ENCODE measurements around the gene UGT1A10.

Gene UGT1A10

GRCh38 chr2:233754872-233755611, 118.8 kb downstream of the UGT1A10 start:
- H3K4me1 ChIP-seq (ENCODE audit: control insufficient read depth, insufficient read depth, low read length), result peaks cover 5% of the 10 kb centered on the region
- H3K4me3 ChIP-seq (ENCODE audit: low read length), result no peak overlapping the region
- H3K9me3 ChIP-seq (ENCODE audit: control insufficient read depth, low read length), result peaks cover 6% of the 10 kb centered on the region
- H3K36me3 ChIP-seq (ENCODE audit: control insufficient read depth, insufficient read depth, low read length), result no peaks in the 10 kb centered on the region
- H3K9ac ChIP-seq (ENCODE audit: low read length), result no peak overlapping the region
- no peaks in the 10 kb centered on the region for H3K27me3 ChIP-seq (ENCODE audit: control insufficient read depth, insufficient read depth, low read length)

DNA sequence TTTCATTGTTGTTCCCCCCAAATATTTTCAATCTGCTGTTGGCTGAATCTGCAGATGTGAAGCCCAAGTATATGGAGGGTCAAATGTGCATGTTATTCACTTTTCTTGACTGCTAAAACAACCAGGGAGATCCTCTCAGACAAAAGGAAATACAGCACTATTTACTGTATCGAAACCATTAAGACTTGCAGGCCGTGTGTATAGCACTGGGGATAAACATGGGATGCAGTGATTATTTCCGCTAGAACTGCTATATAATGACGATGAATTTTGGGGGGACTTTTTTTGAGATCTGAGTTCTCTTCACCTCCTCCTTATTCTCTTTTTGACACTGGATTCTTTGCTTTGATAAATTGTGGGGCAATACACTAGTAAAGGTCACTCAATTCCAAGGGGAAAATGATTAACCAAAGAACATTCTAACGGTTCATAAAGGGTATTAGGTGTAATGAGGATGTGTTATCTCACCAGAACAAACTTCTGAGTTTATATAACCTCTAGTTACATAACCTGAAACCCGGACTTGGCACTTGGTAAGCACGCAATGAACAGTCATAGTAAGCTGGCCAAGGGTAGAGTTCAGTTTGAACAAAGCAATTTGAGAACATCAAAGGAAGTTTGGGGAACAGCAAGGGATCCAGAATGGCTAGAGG, 120.3 kb downstream of the UGT1A10 start:
- no peaks in the 10 kb centered on the region for H3K27me3 ChIP-seq (ENCODE audit: control insufficient read depth, insufficient read depth, low read length)
- H3K4me3 ChIP-seq (ENCODE audit: low read length), result no peak overlapping the region
- no peak overlapping the region for H3K9ac ChIP-seq (ENCODE audit: low read length)
- H3K36me3 ChIP-seq (ENCODE audit: control insufficient read depth, insufficient read depth, low read length), result no peaks in the 10 kb centered on the region
- H3K4me1 ChIP-seq (ENCODE audit: control insufficient read depth, insufficient read depth, low read length), result peaks cover 19% of the 10 kb centered on the region
- H3K9me3 ChIP-seq (ENCODE audit: control insufficient read depth, low read length), result no peaks in the 10 kb centered on the region

DNA sequence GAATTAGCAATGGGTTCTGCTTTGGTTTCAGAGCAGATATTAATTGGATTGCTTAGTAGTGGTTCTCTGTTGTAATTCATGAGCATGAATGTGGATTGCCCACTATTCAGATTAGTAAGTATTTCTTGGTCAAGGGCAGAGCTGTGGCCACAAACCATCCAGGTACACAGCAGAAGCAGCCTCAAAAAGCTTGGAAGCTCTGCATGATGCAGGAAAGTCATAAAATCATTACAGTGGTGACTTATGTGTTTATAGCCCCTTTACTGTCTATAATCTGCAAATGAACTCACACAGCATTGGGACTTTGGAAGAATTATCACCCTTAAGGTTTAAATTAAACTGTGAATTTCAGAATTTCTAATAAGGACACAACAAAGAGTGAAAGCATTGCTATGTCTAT, 121.9 kb downstream of the UGT1A10 start:
- Histone ChIP-seq H3K9me3 (ENCODE audit: control insufficient read depth, low read length) (no peaks in the 10 kb centered on the region), H3K9ac (ENCODE audit: low read length) (no peak overlapping the region), H3K4me3 (ENCODE audit: low read length) (no peak overlapping the region), H3K36me3 (ENCODE audit: control insufficient read depth, insufficient read depth, low read length) (no peaks in the 10 kb centered on the region), H3K4me1 (ENCODE audit: control insufficient read depth, insufficient read depth, low read length) (peaks cover 29% of the 10 kb centered on the region), H3K27me3 (ENCODE audit: control insufficient read depth, insufficient read depth, low read length) (no peaks in the 10 kb centered on the region)

DNA sequence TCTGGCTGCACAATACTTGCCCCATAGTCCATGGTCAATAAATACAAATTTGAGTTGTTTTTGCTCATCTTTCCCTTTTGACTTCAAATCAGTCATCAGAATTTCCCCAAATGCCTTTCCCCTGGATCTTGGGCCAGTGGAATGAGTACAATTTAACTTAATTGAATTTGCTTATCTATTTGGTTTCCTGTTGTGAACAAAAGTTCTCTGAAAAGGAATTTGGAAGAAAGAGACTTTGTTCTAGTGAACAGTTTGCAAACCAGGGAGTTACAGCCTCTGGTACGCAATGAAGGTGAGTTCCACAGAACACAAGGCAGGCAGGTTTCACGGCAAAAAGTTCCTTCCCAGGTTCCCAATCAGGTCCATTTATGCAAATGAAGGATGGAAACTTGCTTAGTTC, 122.6 kb downstream of the UGT1A10 start:
- H3K27me3 ChIP-seq (ENCODE audit: control insufficient read depth, insufficient read depth, low read length), result no peaks in the 10 kb centered on the region
- no peaks in the 10 kb centered on the region for H3K9me3 ChIP-seq (ENCODE audit: control insufficient read depth, low read length)
- H3K4me3 ChIP-seq (ENCODE audit: low read length), result no peak overlapping the region
- H3K4me1 ChIP-seq (ENCODE audit: control insufficient read depth, insufficient read depth, low read length), result peaks cover 35% of the 10 kb centered on the region
- H3K9ac ChIP-seq (ENCODE audit: low read length), result no peak overlapping the region
- no peaks in the 10 kb centered on the region for H3K36me3 ChIP-seq (ENCODE audit: control insufficient read depth, insufficient read depth, low read length)

DNA sequence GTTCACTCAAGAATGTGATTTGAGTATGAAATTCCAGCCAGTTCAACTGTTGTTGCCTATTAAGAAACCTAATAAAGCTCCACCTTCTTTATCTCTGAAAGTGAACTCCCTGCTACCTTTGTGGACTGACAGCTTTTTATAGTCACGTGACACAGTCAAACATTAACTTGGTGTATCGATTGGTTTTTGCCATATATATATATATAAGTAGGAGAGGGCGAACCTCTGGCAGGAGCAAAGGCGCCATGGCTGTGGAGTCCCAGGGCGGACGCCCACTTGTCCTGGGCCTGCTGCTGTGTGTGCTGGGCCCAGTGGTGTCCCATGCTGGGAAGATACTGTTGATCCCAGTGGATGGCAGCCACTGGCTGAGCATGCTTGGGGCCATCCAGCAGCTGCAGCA, 123.8 kb downstream of the UGT1A10 start, which contains the start of gene UGT1A1:
UGT1A1 (plus strand) TSS at position 228 of the 400 bp plus-strand sequence; CDS start at position 246, 18 bp downstream.
- Histone ChIP-seq H3K36me3 (ENCODE audit: control insufficient read depth, insufficient read depth, low read length) (no peaks in the 10 kb centered on the region), H3K27me3 (ENCODE audit: control insufficient read depth, insufficient read depth, low read length) (no peaks in the 10 kb centered on the region), H3K4me3 (ENCODE audit: low read length) (no peak within 1 kb of the TSS), H3K9me3 (ENCODE audit: control insufficient read depth, low read length) (no peaks in the 10 kb centered on the region), H3K4me1 (ENCODE audit: control insufficient read depth, insufficient read depth, low read length) (peaks cover 42% of the 10 kb centered on the region), H3K9ac (ENCODE audit: low read length) (peak within 1 kb of the TSS; percentile 17)

DNA sequence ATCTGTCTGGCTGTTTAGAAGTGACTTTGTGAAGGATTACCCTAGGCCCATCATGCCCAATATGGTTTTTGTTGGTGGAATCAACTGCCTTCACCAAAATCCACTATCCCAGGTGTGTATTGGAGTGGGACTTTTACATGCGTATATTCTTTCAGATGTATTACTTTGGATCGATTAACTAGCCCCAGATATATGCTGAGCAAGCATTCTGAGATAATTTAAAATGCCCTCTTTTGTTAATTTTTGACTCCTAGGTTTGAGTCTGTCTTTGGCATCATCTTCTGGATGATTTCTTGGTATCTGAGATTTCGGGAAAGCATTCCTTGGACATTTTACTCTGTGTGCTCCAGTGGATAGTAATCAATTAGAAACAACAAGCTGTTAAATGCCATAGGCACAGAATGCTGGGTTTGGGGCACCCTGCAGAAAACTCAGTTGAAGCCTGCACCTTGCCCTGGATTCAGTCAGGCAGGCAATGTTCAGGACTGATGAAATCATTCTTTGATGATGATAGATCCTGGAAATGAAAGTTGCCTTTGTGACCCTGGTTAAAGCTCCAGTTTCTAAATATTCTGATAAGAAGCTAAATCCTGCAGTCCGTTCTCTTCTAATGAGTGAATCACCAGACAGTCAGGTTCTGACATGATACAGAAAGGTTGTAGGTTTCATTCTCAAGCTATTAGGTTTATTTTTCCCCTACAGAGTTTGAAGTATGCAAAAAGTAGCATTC, 125.0 kb downstream of the UGT1A10 start:
- no peaks in the 10 kb centered on the region for H3K9me3 ChIP-seq (ENCODE audit: control insufficient read depth, low read length)
- H3K36me3 ChIP-seq (ENCODE audit: control insufficient read depth, insufficient read depth, low read length), result no peaks in the 10 kb centered on the region
- H3K27me3 ChIP-seq (ENCODE audit: control insufficient read depth, insufficient read depth, low read length), result no peaks in the 10 kb centered on the region
- H3K4me1 ChIP-seq (ENCODE audit: control insufficient read depth, insufficient read depth, low read length), result peaks cover 43% of the 10 kb centered on the region
- no peak overlapping the region for H3K4me3 ChIP-seq (ENCODE audit: low read length)
- no peak overlapping the region for H3K9ac ChIP-seq (ENCODE audit: low read length)

DNA sequence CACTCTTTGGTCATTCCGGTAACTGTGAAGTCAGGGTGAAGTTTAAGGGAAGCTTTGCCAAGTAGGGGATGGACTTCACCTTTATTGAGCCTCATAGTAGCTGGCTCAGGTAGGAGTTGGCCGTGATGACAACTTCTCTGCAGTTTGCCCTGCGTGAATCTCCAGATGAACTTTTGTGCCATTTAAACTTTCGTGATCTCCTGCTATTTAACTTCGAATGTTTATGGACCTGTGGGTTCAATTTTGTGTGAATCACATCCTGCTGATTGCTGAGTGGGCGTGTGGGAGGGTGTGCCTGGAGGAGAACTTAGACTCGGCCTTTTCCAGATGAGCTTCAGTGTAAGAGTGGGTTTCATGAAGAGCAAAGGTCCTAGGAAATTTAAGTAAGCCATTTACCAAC, 128.0 kb downstream of the UGT1A10 start:
- H3K27me3 ChIP-seq (ENCODE audit: control insufficient read depth, insufficient read depth, low read length), result no peaks in the 10 kb centered on the region
- peaks cover 47% of the 10 kb centered on the region for H3K4me1 ChIP-seq (ENCODE audit: control insufficient read depth, insufficient read depth, low read length)
- no peaks in the 10 kb centered on the region for H3K36me3 ChIP-seq (ENCODE audit: control insufficient read depth, insufficient read depth, low read length)
- H3K9me3 ChIP-seq (ENCODE audit: control insufficient read depth, low read length), result no peaks in the 10 kb centered on the region
- H3K9ac ChIP-seq (ENCODE audit: low read length), result no peak overlapping the region
- H3K4me3 ChIP-seq (ENCODE audit: low read length), result no peak overlapping the region

DNA sequence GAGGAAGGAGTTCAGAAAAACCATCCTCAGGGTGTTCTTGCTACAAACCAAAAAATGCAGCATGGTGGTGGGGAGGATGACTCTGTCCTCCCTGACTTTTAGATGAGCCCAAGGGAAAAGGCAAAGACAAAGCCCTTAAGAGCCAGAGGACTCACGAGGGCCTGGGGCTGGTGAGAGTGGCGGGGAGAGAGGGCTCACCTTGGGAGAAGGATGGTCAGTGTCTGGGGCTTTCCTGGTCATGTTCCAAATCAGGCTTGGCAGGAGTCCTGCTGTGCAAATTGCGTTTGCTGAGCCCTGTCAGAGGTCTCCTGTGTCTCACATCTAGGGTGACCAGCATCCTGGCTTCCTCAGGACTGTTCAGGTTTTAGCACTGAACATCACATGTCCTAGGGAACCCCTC, 128.5 kb downstream of the UGT1A10 start:
- H3K36me3 ChIP-seq (ENCODE audit: control insufficient read depth, insufficient read depth, low read length), result no peaks in the 10 kb centered on the region
- H3K9me3 ChIP-seq (ENCODE audit: control insufficient read depth, low read length), result no peaks in the 10 kb centered on the region
- H3K4me1 ChIP-seq (ENCODE audit: control insufficient read depth, insufficient read depth, low read length), result peaks cover 45% of the 10 kb centered on the region
- no peak overlapping the region for H3K4me3 ChIP-seq (ENCODE audit: low read length)
- H3K9ac ChIP-seq (ENCODE audit: low read length), result no peak overlapping the region
- H3K27me3 ChIP-seq (ENCODE audit: control insufficient read depth, insufficient read depth, low read length), result no peaks in the 10 kb centered on the region

GRCh38 chr2:233766416-233766815, 130.2 kb downstream of the UGT1A10 start:
- H3K4me1 ChIP-seq (ENCODE audit: control insufficient read depth, insufficient read depth, low read length), result peaks cover 29% of the 10 kb centered on the region
- no peaks in the 10 kb centered on the region for H3K9me3 ChIP-seq (ENCODE audit: control insufficient read depth, low read length)
- no peaks in the 10 kb centered on the region for H3K36me3 ChIP-seq (ENCODE audit: control insufficient read depth, insufficient read depth, low read length)
- no peak overlapping the region for H3K4me3 ChIP-seq (ENCODE audit: low read length)
- H3K9ac ChIP-seq (ENCODE audit: low read length), result no peak overlapping the region
- H3K27me3 ChIP-seq (ENCODE audit: control insufficient read depth, insufficient read depth, low read length), result no peaks in the 10 kb centered on the region

- Histone ChIP-seq H3K27me3 (ENCODE audit: control insufficient read depth, insufficient read depth, low read length) (no peaks in the 10 kb centered on the region), H3K36me3 (ENCODE audit: control insufficient read depth, insufficient read depth, low read length) (no peaks in the 10 kb centered on the region), H3K9me3 (ENCODE audit: control insufficient read depth, low read length) (no peaks in the 10 kb centered on the region), H3K9ac (ENCODE audit: low read length) (no peak overlapping the region), H3K4me1 (ENCODE audit: control insufficient read depth, insufficient read depth, low read length) (peaks cover 19% of the 10 kb centered on the region), H3K4me3 (ENCODE audit: low read length) (no peak overlapping the region)
These were observed 131.8 kb downstream of the UGT1A10 start for GRCh38 chr2:233768076-233768475.

GRCh38 chr2:233769260-233769659, 133.0 kb downstream of the UGT1A10 start:
- Histone ChIP-seq H3K9ac (ENCODE audit: low read length) (no peak overlapping the region), H3K27me3 (ENCODE audit: control insufficient read depth, insufficient read depth, low read length) (no peaks in the 10 kb centered on the region), H3K4me1 (ENCODE audit: control insufficient read depth, insufficient read depth, low read length) (peaks cover 10% of the 10 kb centered on the region), H3K9me3 (ENCODE audit: control insufficient read depth, low read length) (no peaks in the 10 kb centered on the region), H3K36me3 (ENCODE audit: control insufficient read depth, insufficient read depth, low read length) (no peaks in the 10 kb centered on the region), H3K4me3 (ENCODE audit: low read length) (no peak overlapping the region)

GRCh38 chr2:233772153-233772552, 135.9 kb downstream of the UGT1A10 start:
- Histone ChIP-seq H3K27me3 (ENCODE audit: control insufficient read depth, insufficient read depth, low read length) (no peaks in the 10 kb centered on the region), H3K4me3 (ENCODE audit: low read length) (no peak overlapping the region), H3K9ac (ENCODE audit: low read length) (no peak overlapping the region), H3K36me3 (ENCODE audit: control insufficient read depth, insufficient read depth, low read length) (no peaks in the 10 kb centered on the region), H3K4me1 (ENCODE audit: control insufficient read depth, insufficient read depth, low read length) (no peaks in the 10 kb centered on the region), H3K9me3 (ENCODE audit: control insufficient read depth, low read length) (no peaks in the 10 kb centered on the region)
